ENCODE data around the gene TNFRSF8. TPM values are rescaled to one million over a fixed set of nuclear protein-coding genes. Genes with fewer than 3 reads are reported as not detected.

TNFRSF8 gene
- total and polyA plus RNA-seq, 2 of the 4 experiments (the other 2 are of a cell fraction): under 0.01 to 0.31 TPM

GRCh38 chr1:12028957-12029511 lies 34.1 kb upstream of the TNFRSF8 start:
- no peak overlapping the region for H2BK15ac ChIP-seq (ENCODE audit: low read depth, low read length)
- no peak overlapping the region for H3K4me3 ChIP-seq (ENCODE audit: insufficient read depth, low read depth, low read length)
- no peak overlapping the region for H4K8ac ChIP-seq (ENCODE audit: low read depth in 2 of 2, low read length in 2 of 2)
- no peak overlapping the region for H3K4ac ChIP-seq (ENCODE audit: low read depth, low read length)
- intact Hi-C loops (cut with micrococcal nuclease) (no loop called here), in situ Hi-C loops (cut with MboI; ENCODE audit: low sequenced_read_pairs) (no loop called here), dilution Hi-C loops (cut with HindIII; ENCODE audit: low sequenced_read_pairs, unreplicated experiment) (no loop called here)
- ATAC-seq (ENCODE audit: low read depth) (no peak), DNase-seq (no peak)
- H3K36me3 ChIP-seq (ENCODE audit: control insufficient read depth, insufficient read depth, low read length): peaks cover 44% of the 10 kb centered on the region
- H3K4me2 ChIP-seq (ENCODE audit: low read depth, low read length): no peak overlapping the region
- ChIA-PET CTCF (no interaction called here), POLR2A (ENCODE audit: unreplicated experiment) (no interaction called here)
- H3K56ac ChIP-seq (ENCODE audit: extremely low read depth, insufficient read depth, low read length): no peak overlapping the region
- no peaks in the 10 kb centered on the region for H3K9me3 ChIP-seq (ENCODE audit: control insufficient read depth, insufficient read depth, low read length)
- no peak overlapping the region for H3K18ac ChIP-seq (ENCODE audit: low read depth, low read length)
- H3K27me3 ChIP-seq (ENCODE audit: control insufficient read depth, insufficient read depth, low read length): no peaks in the 10 kb centered on the region
- WGBS, 2 experiments (ENCODE audit: extremely low coverage in 2 of 2, insufficient read length in 1 of 2): 86% methylated on average over 8 of the region's 19 CpGs; no CpG with 5 or more reads in 1 of the 2 experiments
- TF ChIP-seq RFX5 (IDR thresholded peaks at IDR 0.05; ENCODE audit: low read depth, low read length) (no peak), MAZ (IDR thresholded peaks at IDR 0.05; ENCODE audit: borderline replicate concordance, low read depth, low read length) (no peak), CEBPB (IDR thresholded peaks at IDR 0.05; ENCODE audit: low read depth, low read length) (no peak), BHLHE40 (IDR thresholded peaks at IDR 0.05; ENCODE audit: low read depth, low read length) (no peak), SMC3 (IDR thresholded peaks at IDR 0.05; ENCODE audit: low read depth, low read length) (no peak), CHD1 (IDR thresholded peaks at IDR 0.05; ENCODE audit: low read depth, low read length) (no peak), RAD21 (IDR thresholded peaks at IDR 0.05; ENCODE audit: low read length) (no peak), USF2 (IDR thresholded peaks at IDR 0.05; ENCODE audit: low read depth, low read length) (no peak), FOS (IDR thresholded peaks at IDR 0.05; ENCODE audit: low read depth, low read length) (no peak), RCOR1 (IDR thresholded peaks at IDR 0.05; ENCODE audit: insufficient replicate concordance, low read length) (no peak), MXI1 (IDR thresholded peaks at IDR 0.05; ENCODE audit: borderline replicate concordance, low read depth, low read length) (no peak), MAFK (IDR thresholded peaks at IDR 0.05; ENCODE audit: low read depth, low read length) (no peak), CTCF (conservative IDR thresholded peaks at IDR 0.05; ENCODE audit: low read depth, low read length) (no peak)
- H4K20me1 ChIP-seq (ENCODE audit: insufficient read depth, low read length): no peaks in the 10 kb centered on the region
- no peak overlapping the region for H3K14ac ChIP-seq (replicated peaks; ENCODE audit: low read depth, low read length)
- H3K9me1 ChIP-seq (ENCODE audit: insufficient read depth, low read length): 0 out of 2 replicates have a peak, but pooled peaks cover 2% of the 10 kb centered on the region
- H2BK120ac ChIP-seq (ENCODE audit: low read depth, low read length): no peak overlapping the region
- H4K91ac ChIP-seq (ENCODE audit: insufficient read depth, low read depth, low read length): no peak overlapping the region
- no peak overlapping the region for H2BK20ac ChIP-seq (ENCODE audit: low read depth, low read length)
- H2BK5ac ChIP-seq (ENCODE audit: low read depth, low read length, poor library complexity, severe bottlenecking): no peak overlapping the region
- H2AFZ ChIP-seq (replicated peaks; ENCODE audit: low read length, poor library complexity): no peak overlapping the region
- no peak overlapping the region for H3K23ac ChIP-seq (ENCODE audit: low read depth, low read length)
- no peak overlapping the region for H3K9ac ChIP-seq (ENCODE audit: low read depth, low read length)
- H3K79me1 ChIP-seq (ENCODE audit: low read depth in 1 of 2, low read length in 2 of 2): no peaks in the 10 kb centered on the region; a peak in 1 of 4 replicates
- H3K27ac ChIP-seq (ENCODE audit: insufficient read depth, low read length): no peak overlapping the region
- H4K5ac ChIP-seq (ENCODE audit: low read depth, low read length): no peak overlapping the region
- no peaks in the 10 kb centered on the region for H3K4me1 ChIP-seq (ENCODE audit: control insufficient read depth, insufficient read depth, low read length)
- H2AK9ac ChIP-seq (replicated peaks; ENCODE audit: low read depth, low read length, poor library complexity): no peak overlapping the region
- no peak overlapping the region for H2AK5ac ChIP-seq (ENCODE audit: low read depth, low read length)
- BruUV-seq (replicated peaks): no TSS peak

Measured in IMR-90 (cell line).